SK-N-SH (cell line): ENCODE data around the gene PLVAP. TPM values are rescaled to one million over a fixed set of nuclear protein-coding genes. Genes with fewer than 3 reads are reported as not detected.

Experiments used
- CTCF ChIA-PET: fragments of 300-600, 350-600 bp; formaldehyde crosslinking; extraction: SDS; loops from one replicate; lab custom pipeline; 2021; lab: Yijun Ruan, JAX
- POLR2A ChIA-PET: fragments of 350-600 bp; sonication (Branson Sonifier 250); formaldehyde crosslinking; extraction: SDS; loops from one replicate; lab custom pipeline; 2020; ENCODE audit warnings: antibody characterized with exemption, inconsistent platforms; lab: Yijun Ruan, JAX
- DNase-seq: peaks from one replicate; pipeline ENCODE4 v3.0.0; 2012
- H2AFZ ChIP-seq: fragments of 200-600 bp; sonication (generic); 2 replicates; pipeline ENCODE4 v1.8.1; 2016; ENCODE audit warnings: antibody characterized with exemption, mild to moderate bottlenecking, low read depth
- H3F3A ChIP-seq: fragments of 200-600 bp; sonication (generic); replicated peaks from 2 replicates; pipeline ENCODE3; 2016; ENCODE audit warnings: antibody characterized with exemption, mild to moderate bottlenecking; ENCODE audit not compliant: insufficient read depth
- H3K27ac ChIP-seq, 2 experiments: fragments of 200-500 bp in 1 of 2; fragments of 200-600 bp in 1 of 2; sonication (Bioruptor generic) in 1 of 2; sonication (generic), shearing (Covaris generic) in 1 of 2; 2 replicates each; pipeline versions ENCODE4 v1.5.1 to v1.6.1; 2014 to 2016; ENCODE audit warnings: low read depth in 2 of 2, inconsistent platforms in 1 of 2, low read length in 1 of 2, mild to moderate bottlenecking in 1 of 2, mixed read lengths in 1 of 2
- H3K27me3 ChIP-seq: fragments of 200-600 bp; sonication (generic), shearing (Covaris generic); 2 replicates; pipeline ENCODE4 v1.6.1; 2016; ENCODE audit warnings: mixed run types; ENCODE audit not compliant: insufficient read depth
- H3K36me3 ChIP-seq, 2 experiments: fragments of 200-500 bp in 1 of 2; fragments of 200-600 bp in 1 of 2; sonication (Bioruptor generic) in 1 of 2; sonication (generic) in 1 of 2; replicated peaks in 1 of 2; 2 replicates each; pipeline versions ENCODE3 to v1.5.1; 2014 to 2016; ENCODE audit warnings: low read length in 1 of 2, mild to moderate bottlenecking in 1 of 2; ENCODE audit not compliant: insufficient read depth in 2 of 2, control insufficient read depth in 1 of 2
- H3K4me1 ChIP-seq, 2 experiments: fragments of 200-500 bp in 1 of 2; fragments of 200-600 bp in 1 of 2; sonication (Bioruptor generic) in 1 of 2; sonication (generic), shearing (Covaris generic) in 1 of 2; 2 replicates each; pipeline versions ENCODE4 v1.5.1 to v1.6.1; 2014 to 2016; ENCODE audit warnings: low read depth in 1 of 2, low read length in 1 of 2, mixed run types in 1 of 2; ENCODE audit not compliant: insufficient read depth in 2 of 2, control insufficient read depth in 1 of 2
- H3K4me2 ChIP-seq: fragments of 200-600 bp; sonication (generic), shearing (Covaris generic); 2 replicates; pipeline ENCODE4 v1.6.1; 2017; ENCODE audit warnings: mixed run types
- H3K4me3 ChIP-seq, 2 experiments: fragments of 200-500 bp in 1 of 2; fragments of 200-600 bp in 1 of 2; sonication (Bioruptor generic) in 1 of 2; sonication (generic), shearing (Covaris generic) in 1 of 2; 2 replicates each; pipeline versions ENCODE4 v1.5.1 to v1.8.1; 2014 to 2016; ENCODE audit warnings: low read depth in 2 of 2, inconsistent platforms in 1 of 2, low read length in 1 of 2, mild to moderate bottlenecking in 1 of 2, mixed read lengths in 1 of 2, moderate library complexity in 1 of 2
- H3K79me2 ChIP-seq: fragments of 200-600 bp; sonication (generic); 2 replicates; pipeline ENCODE4 v1.8.1; 2017; ENCODE audit warnings: mild to moderate bottlenecking; ENCODE audit not compliant: insufficient read depth
- H3K9ac ChIP-seq: fragments of 200-600 bp; sonication (generic); 2 replicates; pipeline ENCODE4 v1.6.1; 2017; ENCODE audit warnings: mixed run types
- H3K9me2 ChIP-seq: fragments of 200-600 bp; sonication (generic); 2 replicates; pipeline ENCODE4 v1.6.1; 2017; ENCODE audit warnings: mixed run types
- H3K9me3 ChIP-seq: fragments of 200-600 bp; sonication (generic); 2 replicates; pipeline ENCODE4 v1.6.1; 2017; ENCODE audit warnings: mixed run types, mild to moderate bottlenecking, moderate library complexity
- H4K20me1 ChIP-seq: fragments of 200-600 bp; sonication (generic); 2 replicates; pipeline ENCODE4 v1.6.1; 2017; ENCODE audit warnings: mild to moderate bottlenecking, mixed run types; ENCODE audit not compliant: insufficient read depth
- CTCF ChIP-seq: fragments of 200-600 bp; sonication (generic); IDR thresholded peaks from 2 replicates; pipeline ENCODE4 v1.6.1; 2017; ENCODE audit warnings: antibody characterized with exemption, mild to moderate bottlenecking, moderate library complexity
- EZH2phosphoT487 ChIP-seq: fragments of 200-600 bp; sonication (generic); IDR thresholded peaks from 2 replicates; pipeline ENCODE4 v1.6.1; 2017; ENCODE audit warnings: low read depth, mixed run types, mild to moderate bottlenecking, antibody characterized with exemption, moderate library complexity, borderline replicate concordance
- FOXJ3 ChIP-seq: sonication (generic); formaldehyde crosslinking; IDR thresholded peaks from 2 replicates; pipeline ENCODE4 v1.5.1; 2020; ENCODE audit warnings: mild to moderate bottlenecking, missing genetic modification reagents
- FOXM1 ChIP-seq: IDR thresholded peaks from 2 replicates; pipeline ENCODE4 v1.4.0; 2012; ENCODE audit warnings: low read depth, mild to moderate bottlenecking
- GABPA ChIP-seq: IDR thresholded peaks from 2 replicates; pipeline ENCODE4 v1.4.0; 2012; ENCODE audit warnings: low read depth, mild to moderate bottlenecking
- IRF3 ChIP-seq: fragments of 150-350 bp; IDR thresholded peaks from 2 replicates; pipeline ENCODE4 v1.6.1; 2016; ENCODE audit warnings: mild to moderate bottlenecking, low read depth, low read length
- MAX ChIP-seq: IDR thresholded peaks from 2 replicates; pipeline ENCODE4 v1.4.0; 2012; ENCODE audit warnings: low read depth
- MEF2A ChIP-seq: IDR thresholded peaks from 2 replicates; pipeline ENCODE4 v1.4.0; 2012; ENCODE audit warnings: low read depth, borderline replicate concordance
- NFIC ChIP-seq: IDR thresholded peaks from 2 replicates; pipeline ENCODE4 v1.4.0; 2012; ENCODE audit warnings: borderline replicate concordance
- NRF1 ChIP-seq: IDR thresholded peaks from 2 replicates; pipeline ENCODE4 v1.6.1; 2012; ENCODE audit warnings: low read depth, mild to moderate bottlenecking, low read length
- PBX3 ChIP-seq: IDR thresholded peaks from 2 replicates; pipeline ENCODE4; 2012
- POLR2AphosphoS5 ChIP-seq: IDR thresholded peaks from 2 replicates; pipeline ENCODE4 v1.6.1; 2012; ENCODE audit warnings: low read depth, low read length
- RCOR1 ChIP-seq: fragments of 150-350 bp; IDR thresholded peaks from 2 replicates; pipeline ENCODE4 v1.6.1; 2017; ENCODE audit warnings: antibody characterized with exemption, low read length
- REST ChIP-seq: IDR thresholded peaks from 2 replicates; pipeline ENCODE4 v1.6.1; 2012; ENCODE audit warnings: mild to moderate bottlenecking, low read depth, low read length, moderate library complexity
- RFX5 ChIP-seq: IDR thresholded peaks from 2 replicates; pipeline ENCODE4 v1.6.1; 2012; ENCODE audit warnings: mild to moderate bottlenecking, improper control_type of control experiment, low read length
- RXRA ChIP-seq: IDR thresholded peaks from 2 replicates; pipeline ENCODE4 v1.4.0; 2012; ENCODE audit warnings: low read depth, mild to moderate bottlenecking, borderline replicate concordance
- SIN3A ChIP-seq: IDR thresholded peaks from 2 replicates; pipeline ENCODE4 v1.6.1; 2012; ENCODE audit warnings: low read depth, mild to moderate bottlenecking, low read length, moderate library complexity, borderline replicate concordance
- TAF1 ChIP-seq: IDR thresholded peaks from 2 replicates; pipeline ENCODE4 v1.6.1; 2012; ENCODE audit warnings: low read depth, mild to moderate bottlenecking, low read length, moderate library complexity, borderline replicate concordance
- TCF12 ChIP-seq: IDR thresholded peaks from 2 replicates; pipeline ENCODE4 v1.4.0; 2012
- TEAD4 ChIP-seq: IDR thresholded peaks from 2 replicates; pipeline ENCODE4 v1.4.0; 2012; ENCODE audit warnings: mild to moderate bottlenecking, borderline replicate concordance; ENCODE audit not compliant: insufficient read depth
- USF1 ChIP-seq: IDR thresholded peaks from 2 replicates; pipeline ENCODE4 v1.4.0; 2012; ENCODE audit warnings: low read depth, borderline replicate concordance
- USF2 ChIP-seq: fragments of 150-350 bp; IDR thresholded peaks from 2 replicates; pipeline ENCODE4 v1.6.1; 2017; ENCODE audit warnings: antibody characterized with exemption, low read length, low read depth, borderline replicate concordance
- WGBS: methylation state at CpG from one replicate; pipeline ENCODE4 v1.1.6; 2017; ENCODE audit warnings: low lambda C conversion rate; 5-methylcytosine and 5-hydroxymethylcytosine counted together
- polyA plus RNA-seq, 3 experiments: library from polyadenylated mRNA; depleted of rRNA; stranded (reverse); fragments of >200 nt; gene quantifications; 2 replicates each; pipeline ENCODE4 v1.2.3, GENCODE V29; 2012

The PLVAP gene
- polyA plus RNA-seq, 1 of the 3 experiments (the other 2 are of a cell fraction) = not detected

GRCh38 chr19:17390665-17391370 is 13.7 kb upstream of the PLVAP start:
- Histone ChIP-seq H3K79me2 (no peaks in the 10 kb centered on the region), H3K4me1 (peaks cover 0 to 7% of the 10 kb centered on the region in 2 experiments; a peak in 1 of 4 replicates), H3K9me2 (no peaks in the 10 kb centered on the region), H3K4me3 (peak overlapping the region; percentile 59 to 65), H3K9ac (peak overlapping the region; percentile 20; the same call in 1 of the 2 replicates), H2AFZ (peak overlapping the region; percentile 92; the same call in 1 of the 2 replicates), H3K9me3 (no peaks in the 10 kb centered on the region), H4K20me1 (no peaks in the 10 kb centered on the region), H3K27me3 (no peaks in the 10 kb centered on the region), H3K4me2 (peak overlapping the region; percentile 85), H3K36me3 (no peaks in the 10 kb centered on the region), H3F3A (peaks cover 6% of the 10 kb centered on the region), H3K27ac (peak overlapping the region in 1 of 2 experiments; percentile 63; a peak in 2 of 4 replicates)
- 1% methylated on average over 30 of the region's 50 CpGs for WGBS
- peak; percentile 99 for DNase-seq
- ChIA-PET POLR2A (interaction anchor here (1.0 kb wide), 1 partner anchor 13 kb away, joined by 4 read pairs; no protein-coding TSS in a partner anchor), CTCF (interaction anchor here (0.7 to 5.3 kb wide), 24 partner anchors 9 to 149 kb away, joined by 3 to 69 read pairs (median 4); partner anchors contain the start of genes BST2, DDA1, MVB12A and NXNL1)
- TF ChIP-seq RCOR1 = no peak
- TF ChIP-seq SIN3A = no peak
- TF ChIP-seq TEAD4 = no peak
- TF ChIP-seq TCF12 = no peak
- TF ChIP-seq IRF3 = no peak
- no peak for TF ChIP-seq GABPA
- peak; percentile 84 for TF ChIP-seq NRF1
- TF ChIP-seq NFIC = no peak
- no peak for TF ChIP-seq FOXJ3 (CRISPR knock-in tag)
- no peak for TF ChIP-seq MEF2A
- TF ChIP-seq USF1 = no peak
- peak; percentile 80 for TF ChIP-seq RFX5
- TF ChIP-seq EZH2phosphoT487 = no peak
- no peak for TF ChIP-seq TAF1
- no peak for TF ChIP-seq RXRA
- TF ChIP-seq MAX = peak; percentile 50; the same call in 1 of the 2 replicates
- TF ChIP-seq FOXM1 = no peak
- no peak for TF ChIP-seq USF2
- TF ChIP-seq PBX3 = peak; percentile 43; the same call in 1 of the 2 replicates
- no peak for TF ChIP-seq REST
- TF ChIP-seq CTCF = peak; percentile 62
- no peak for TF ChIP-seq POLR2AphosphoS5
